ENCODE data around the gene GNAO1.

DNA sequence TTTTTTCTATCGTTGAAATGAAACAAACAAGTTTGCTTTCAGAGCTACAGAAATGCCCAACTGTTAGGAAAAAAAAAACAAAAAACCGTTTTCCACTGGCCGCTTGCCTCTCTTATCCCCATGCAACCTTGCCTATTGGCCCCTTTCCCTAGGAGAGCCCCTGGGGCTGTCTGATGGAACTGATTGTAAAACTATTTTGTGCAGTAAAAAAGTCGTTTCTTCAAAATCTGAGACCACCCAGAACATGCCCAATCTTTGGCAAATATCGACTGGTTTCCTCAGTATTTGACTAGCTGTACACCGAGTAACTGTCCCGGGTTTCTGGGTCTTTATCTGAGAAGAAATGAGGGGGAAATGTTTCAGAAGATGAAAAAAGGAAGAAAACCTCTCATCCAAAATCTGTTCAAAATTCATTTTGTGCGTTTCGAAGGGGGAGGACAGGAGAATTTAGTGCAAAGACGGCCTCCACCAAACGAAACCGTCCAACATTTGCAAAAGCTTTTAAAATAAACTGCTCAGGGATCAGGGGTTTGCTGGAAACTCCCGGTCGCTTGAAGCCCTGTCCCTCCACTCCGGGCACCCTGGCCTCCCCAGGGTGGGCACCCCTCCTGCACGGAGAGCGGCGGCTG is 1.1 kb upstream of the GNAO1 start:
- peak; percentile 61 for TF ChIP-seq EZH2phosphoT487 (IDR thresholded peaks at IDR 0.05)
- TF ChIP-seq, protein P1, sequence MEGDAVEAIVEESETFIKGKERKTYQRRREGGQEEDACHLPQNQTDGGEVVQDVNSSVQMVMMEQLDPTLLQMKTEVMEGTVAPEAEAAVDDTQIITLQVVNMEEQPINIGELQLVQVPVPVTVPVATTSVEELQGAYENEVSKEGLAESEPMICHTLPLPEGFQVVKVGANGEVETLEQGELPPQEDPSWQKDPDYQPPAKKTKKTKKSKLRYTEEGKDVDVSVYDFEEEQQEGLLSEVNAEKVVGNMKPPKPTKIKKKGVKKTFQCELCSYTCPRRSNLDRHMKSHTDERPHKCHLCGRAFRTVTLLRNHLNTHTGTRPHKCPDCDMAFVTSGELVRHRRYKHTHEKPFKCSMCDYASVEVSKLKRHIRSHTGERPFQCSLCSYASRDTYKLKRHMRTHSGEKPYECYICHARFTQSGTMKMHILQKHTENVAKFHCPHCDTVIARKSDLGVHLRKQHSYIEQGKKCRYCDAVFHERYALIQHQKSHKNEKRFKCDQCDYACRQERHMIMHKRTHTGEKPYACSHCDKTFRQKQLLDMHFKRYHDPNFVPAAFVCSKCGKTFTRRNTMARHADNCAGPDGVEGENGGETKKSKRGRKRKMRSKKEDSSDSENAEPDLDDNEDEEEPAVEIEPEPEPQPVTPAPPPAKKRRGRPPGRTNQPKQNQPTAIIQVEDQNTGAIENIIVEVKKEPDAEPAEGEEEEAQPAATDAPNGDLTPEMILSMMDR (IDR thresholded peaks at IDR 0.05), result no peak

All from neural progenitor cell (in vitro differentiated cells).